GM18508 (cell line): ENCODE measurements around the gene UBE2Z.
"Not testable (repeated sequence)": the region's sequence is repeated elsewhere in the genome, so short reads cannot be mapped to it uniquely, and the experiment has no call there.

Experiments used
- ATAC-seq: cut with Tn5 transposase; IDR thresholded peaks from one replicate; pipeline ENCODE4 v1.9.1; 2021; ENCODE audit warnings: moderate number of reproducible peaks; ENCODE audit not compliant: insufficient read depth, unreplicated experiment

Gene UBE2Z

DNA sequence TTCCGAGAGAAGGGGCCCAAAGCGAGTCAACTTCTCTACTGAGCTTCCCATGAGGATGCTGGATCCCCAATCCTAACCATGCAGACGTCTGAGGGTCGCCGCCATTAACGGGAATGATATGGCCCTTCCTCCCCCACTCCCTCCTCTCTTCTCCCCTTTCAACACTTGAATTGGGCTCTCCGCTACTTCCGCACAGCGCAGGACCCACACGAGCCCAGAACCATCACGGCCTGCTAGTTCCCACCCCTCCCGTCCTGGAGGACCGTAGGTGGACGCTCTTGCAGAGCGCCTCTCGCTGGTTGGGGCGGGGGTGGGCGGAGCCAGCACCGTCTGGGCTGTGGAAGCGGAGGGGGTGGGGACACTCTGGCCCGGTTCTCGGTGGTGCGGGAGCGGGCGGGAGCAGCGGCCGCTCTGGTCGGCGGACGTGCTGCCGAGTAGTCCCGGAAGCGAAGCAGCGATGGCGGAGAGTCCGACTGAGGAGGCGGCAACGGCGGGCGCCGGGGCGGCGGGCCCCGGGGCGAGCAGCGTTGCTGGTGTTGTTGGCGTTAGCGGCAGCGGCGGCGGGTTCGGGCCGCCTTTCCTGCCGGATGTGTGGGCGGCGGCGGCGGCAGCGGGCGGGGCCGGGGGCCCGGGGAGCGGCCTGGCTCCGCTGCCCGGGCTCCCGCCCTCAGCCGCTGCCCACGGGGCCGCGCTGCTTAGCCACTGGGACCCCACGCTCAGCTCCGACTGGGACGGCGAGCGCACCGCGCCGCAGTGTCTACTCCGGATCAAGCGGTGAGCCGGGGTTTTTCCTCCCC, at the start of gene UBE2Z:
TSS of gene UBE2Z (plus strand) at position 361 of the 797 bp plus-strand sequence. CDS start at position 458, 97 bp downstream.
- peak; percentile 35 for ATAC-seq

DNA sequence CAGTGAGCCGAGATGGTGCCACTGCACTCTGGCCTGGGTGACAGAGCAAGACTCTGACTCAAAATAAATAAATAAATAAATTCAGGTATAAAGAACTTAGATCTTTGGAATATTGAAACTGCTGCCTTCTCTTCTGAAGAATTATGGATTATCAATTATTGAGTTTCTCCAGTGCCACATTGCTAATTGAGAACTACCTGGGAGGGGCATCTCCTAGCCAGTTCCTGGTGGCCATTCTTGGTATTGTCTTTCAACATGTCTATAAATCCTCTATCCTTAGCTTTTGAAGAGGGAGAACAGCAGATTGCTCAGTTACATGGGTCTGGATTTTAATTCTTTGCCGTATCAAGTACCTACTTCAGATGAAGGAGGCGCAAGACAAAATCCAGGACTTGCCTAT, 48.2 kb upstream of the UBE2Z start:
- ATAC-seq = no peak

DNA sequence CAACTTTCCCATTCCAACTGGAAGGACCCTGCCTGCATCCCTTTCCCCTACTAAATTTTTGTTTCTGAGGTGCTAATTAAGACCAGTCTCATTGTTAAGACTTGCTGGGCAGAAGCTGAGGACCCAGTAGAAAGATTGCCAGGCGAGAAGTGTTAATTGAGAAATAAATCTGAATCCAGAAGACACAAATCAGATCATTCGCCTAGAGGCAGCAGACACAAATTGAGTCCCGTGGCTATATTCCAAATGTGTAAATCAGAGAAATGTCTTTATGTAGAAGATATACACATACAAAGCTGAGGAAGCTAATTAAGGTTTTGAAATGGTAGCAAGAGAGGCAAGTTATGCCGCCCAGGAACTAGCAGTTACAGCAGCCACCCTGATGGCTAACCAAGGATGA, 47.8 kb upstream of the UBE2Z start:
- no peak for ATAC-seq

DNA sequence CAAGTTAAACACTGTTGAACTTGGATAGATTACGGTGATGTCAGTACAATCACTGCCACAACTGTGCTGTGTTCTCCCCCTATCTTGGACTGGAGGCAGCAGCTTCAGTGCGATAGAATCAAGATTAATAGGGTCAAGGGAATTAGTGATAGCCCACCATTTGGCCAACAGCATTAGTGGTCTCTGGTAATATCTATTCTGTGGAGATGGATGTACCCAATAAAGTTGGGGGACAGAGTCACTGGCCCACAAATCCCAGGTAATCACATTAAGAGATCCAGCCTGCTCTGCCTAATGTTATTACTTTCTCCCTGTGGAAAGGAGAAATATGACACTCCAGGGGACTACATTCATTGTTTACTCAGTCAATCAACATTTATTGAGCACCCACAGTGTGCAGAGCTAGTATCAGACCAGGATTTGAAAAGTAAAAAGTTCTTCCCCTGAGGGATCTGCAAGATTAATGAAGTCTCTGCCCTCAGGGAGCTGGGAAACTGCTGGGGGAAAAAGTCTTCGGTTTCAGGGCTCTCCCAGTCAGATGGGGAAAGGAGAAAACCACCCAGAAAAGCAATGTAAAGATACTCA, 39.2 kb upstream of the UBE2Z start:
- no peak for ATAC-seq

DNA sequence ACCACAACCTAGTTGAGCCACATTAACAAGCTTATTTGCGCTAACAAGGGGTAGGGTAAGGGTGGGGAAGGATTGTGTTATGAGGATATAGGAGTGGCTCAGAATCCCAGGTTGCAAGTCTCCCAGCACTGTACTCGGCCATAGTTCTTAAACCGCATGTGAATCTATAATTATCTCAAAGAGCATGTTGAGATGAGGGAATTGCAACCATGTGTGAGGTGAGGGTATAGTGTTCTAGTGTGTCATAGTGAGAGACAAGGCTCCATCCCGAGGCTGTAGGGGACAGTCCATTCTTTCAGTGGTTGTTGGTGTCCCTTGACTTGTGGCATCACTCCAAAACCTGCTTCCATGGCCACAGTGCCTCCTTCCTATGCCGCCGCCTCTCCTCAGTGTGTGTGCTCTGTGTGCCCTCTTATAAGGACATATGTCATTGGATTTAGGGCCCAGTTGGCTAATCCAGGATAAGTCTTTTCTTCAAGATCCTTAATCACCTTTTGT, 38.3 kb upstream of the UBE2Z start:
- ATAC-seq = no peak

DNA sequence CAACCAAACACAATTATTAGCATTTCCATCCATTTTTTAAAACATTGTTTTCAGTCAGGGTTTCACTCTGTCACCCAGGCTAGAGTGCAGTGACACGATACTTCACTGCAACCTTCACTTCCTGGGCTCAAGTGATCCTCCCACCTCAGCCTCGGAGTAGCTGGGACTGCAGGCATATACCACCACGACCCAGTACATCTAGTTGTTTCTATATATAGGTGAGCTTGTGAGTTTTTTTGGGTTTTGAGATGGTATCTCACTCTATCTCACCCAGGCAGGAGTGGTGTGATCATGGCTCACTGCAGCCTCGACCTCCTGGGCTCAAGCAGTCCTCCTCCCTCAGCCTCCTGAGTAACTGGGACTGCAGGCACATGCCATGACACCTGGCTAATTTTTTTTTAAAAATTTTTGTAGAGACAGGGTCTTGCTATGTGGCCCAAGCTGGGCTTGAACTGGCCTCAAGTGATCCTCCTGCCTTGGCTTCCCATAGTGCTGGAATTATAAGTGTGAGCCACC, 37.1 kb upstream of the UBE2Z start:
- ATAC-seq = no peak

DNA sequence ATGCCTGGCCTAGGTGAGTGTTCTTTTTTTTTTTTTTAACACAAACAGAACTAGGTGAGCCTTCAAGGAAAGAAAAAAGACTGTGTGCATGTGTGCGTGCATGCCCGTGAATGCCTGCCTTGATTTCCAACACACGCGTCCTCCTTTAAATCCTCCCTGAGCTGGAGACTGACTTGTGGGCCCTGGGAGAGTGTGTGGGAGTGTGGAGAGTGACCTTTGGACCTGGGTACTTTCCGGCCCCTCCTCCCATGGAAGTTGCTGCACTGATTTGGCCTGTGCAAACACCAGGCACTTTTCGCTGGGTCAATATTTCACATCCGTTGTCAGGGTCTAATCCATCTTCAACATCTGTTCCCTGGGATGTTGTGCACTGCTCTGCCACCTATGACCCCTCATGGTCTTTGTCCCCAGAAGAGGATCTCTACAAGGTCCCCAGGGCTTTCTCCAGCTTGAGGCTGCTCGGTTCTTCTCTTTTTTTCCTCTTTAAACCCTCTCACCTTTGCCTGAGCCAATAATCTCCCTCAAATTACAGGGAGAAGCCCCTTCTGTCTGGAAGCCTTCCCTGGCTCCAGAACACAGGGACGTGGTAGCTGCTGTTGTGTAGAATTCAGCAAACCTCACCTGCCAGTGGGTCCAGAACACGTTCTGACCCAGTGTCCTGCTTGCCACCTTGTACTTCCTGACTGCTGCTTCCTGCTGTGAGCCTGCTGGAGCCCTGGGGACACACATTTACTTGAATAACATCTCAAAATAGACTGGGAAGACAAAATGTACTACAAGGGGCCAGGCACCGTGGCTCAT, 36.5 kb upstream of the UBE2Z start:
- ATAC-seq = no peak

DNA sequence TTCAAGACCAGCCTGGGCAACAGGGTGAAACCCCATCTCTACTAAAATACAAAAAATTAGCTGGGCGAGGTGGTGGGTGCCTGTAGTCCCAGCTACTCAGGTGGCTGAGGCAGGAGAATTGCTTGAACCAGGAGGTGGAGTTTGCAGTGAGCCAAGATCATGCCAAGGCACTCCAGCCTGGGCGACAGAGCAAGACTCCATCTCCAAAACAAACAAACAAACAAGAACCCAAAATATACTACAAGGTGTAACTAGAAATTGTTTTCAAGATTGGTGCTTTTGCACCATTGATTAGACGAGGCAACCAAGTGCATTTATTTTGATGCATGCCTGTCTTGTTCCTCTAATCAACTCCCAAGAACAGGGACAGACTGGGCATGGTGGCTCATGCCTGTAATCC, 35.8 kb upstream of the UBE2Z start:
- not testable (repeated sequence) for ATAC-seq

DNA sequence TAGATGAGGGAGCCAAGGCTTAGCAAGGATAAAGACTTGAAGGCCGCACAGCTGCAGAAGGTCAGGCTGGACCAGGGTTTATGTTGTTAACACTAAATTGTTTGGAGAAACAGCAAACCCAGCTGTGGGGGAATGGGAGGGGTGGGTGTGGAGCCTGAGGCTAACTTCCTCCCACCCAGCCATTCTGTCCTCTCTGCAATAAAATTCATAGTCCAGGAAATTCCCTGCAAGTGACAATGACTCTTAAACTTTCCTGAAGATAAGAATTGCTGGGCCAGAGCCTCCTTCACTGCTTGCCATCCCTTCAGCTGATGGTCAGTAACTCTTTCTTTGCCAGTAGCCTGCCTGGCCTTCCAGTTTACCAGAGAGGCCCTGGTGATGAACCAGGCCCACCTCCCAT, 35.0 kb upstream of the UBE2Z start:
- ATAC-seq = no peak

DNA sequence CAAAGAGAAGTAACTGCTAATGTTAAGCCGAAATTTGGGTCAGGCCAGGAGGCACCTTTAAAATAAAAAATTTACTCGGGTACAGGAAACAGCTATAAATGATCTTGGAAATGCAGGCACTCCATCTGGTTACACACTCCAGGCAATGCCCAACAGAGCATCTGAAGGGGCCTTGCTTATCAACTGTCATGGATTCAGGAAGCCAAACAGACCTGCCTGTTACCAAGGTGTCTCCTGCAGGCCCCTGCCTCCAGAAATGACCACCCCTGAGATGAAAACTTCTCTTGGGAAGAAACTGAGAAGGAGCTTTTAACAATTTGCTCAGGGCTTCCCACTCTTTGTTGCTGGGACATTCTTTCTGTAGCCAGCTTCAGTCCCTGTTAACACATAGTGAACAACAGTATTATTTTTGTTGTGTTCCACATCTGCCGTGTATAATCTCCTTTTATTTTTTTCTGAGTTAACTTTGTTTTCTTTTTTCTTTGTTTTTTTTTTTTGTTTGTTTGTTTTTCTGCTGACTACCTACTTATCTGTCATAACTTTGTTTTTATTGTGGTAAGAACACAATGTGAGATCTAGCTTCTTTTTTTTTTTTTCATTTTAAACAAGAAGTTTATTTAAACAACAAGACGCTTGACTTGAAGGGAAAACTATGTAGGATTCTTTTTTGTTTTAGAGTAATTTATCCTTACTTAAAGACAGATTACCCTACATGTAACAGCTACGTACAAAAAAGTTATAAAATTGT, 34.3 kb upstream of the UBE2Z start:
- ATAC-seq = no peak

DNA sequence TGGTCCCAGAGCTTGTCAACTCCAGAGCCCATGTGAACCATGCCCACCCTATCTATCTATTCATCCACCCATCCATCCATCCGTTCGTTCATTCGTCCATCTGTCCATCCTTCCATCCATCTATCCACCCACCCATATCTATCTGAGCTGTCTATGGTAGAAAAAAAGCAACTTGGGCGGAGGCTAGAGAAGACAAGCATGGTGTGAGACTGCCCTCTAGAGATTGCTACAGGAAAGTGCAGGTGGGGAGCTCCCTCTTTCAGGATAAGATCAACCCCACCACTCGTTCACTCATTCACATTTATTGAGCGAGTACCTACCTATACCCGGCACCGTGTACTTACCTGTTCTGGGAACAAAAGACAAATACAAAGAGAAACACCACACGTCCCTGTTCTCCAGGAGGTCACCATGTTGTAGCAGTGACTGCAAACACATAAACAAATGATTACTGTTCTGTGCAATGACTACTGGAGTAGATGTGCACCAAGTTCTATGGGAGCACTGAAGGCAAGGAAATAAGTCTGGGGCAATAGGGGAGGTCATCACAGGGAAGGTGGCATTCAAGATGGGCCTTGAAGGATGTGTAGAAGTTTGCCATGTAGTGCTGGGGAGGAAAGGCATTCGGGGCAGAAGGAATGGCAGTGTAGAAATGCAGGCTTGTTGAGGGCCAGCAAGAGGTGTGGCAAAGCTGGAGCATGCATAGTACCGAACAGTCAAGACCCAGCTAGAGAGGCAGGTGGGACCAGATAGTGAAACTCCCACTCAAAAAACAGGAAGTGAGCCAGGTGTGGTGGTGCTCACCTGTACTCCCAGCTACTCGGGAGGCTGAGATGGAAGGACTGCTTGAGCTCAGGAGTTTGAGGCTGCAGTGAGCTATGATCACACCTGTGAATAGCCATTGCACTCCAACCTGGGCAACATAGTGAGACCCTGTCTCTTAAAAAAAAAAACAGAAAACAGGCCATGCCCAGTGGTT, 29.0 kb upstream of the UBE2Z start:
- ATAC-seq = no peak

DNA sequence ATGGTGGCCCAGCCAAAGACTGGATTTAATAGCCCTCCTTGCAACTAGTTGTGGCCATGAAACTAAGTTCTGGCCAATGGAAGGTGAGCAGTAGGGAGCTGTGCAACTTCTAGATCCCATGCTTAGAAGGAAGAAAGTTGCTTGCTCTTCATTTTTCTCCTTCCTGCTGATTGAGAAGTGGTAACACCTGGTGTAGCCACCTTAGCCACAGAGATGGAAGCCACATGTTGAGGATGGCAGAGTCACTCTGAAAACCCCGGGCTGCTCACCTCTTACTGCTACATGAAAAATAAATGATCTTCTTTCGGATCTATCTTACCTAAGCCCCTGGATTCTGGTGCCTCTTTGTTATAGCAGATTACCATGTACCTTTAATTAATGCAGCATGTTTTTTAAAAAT, 25.9 kb upstream of the UBE2Z start:
- ATAC-seq = no peak

DNA sequence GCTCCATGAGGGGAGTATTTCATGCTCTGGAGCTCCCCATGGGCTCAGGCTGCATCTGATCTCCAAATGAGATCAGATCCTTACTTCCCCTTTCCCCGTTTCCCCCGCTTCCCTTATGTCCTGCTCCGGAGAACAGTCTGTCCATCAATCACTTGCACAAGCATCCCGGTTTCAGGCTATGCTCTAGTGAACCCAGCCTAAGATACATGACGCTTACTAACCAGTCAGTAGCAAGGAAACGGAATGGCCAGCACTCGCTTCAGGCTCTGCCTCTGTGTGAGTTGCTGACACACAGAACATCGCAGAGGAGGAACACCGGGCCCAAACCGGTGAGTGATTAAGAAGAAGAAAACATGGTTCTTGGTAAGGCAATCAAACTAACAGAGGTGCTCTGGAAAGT, 25.0 kb upstream of the UBE2Z start:
- no peak for ATAC-seq

DNA sequence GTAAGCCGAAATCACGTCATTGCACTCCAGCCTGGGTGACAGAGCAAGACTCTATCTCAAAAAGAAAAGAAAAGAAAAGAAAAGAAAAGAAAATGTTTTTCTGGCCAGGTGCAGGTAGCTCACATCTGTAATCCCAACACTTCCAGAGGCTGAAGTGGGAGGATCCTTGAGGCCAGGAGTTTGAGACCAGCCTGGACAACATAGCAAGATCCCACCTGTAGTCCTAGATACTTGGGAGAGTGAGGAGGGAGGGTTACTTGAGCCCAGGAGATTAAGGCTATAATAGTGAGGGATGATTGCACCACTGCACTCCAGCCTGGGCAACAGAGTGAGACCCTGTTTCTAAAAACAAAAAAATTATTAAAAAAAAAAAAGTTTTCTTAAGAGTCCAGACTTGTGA, 18.1 kb upstream of the UBE2Z start:
- ATAC-seq = no peak

DNA sequence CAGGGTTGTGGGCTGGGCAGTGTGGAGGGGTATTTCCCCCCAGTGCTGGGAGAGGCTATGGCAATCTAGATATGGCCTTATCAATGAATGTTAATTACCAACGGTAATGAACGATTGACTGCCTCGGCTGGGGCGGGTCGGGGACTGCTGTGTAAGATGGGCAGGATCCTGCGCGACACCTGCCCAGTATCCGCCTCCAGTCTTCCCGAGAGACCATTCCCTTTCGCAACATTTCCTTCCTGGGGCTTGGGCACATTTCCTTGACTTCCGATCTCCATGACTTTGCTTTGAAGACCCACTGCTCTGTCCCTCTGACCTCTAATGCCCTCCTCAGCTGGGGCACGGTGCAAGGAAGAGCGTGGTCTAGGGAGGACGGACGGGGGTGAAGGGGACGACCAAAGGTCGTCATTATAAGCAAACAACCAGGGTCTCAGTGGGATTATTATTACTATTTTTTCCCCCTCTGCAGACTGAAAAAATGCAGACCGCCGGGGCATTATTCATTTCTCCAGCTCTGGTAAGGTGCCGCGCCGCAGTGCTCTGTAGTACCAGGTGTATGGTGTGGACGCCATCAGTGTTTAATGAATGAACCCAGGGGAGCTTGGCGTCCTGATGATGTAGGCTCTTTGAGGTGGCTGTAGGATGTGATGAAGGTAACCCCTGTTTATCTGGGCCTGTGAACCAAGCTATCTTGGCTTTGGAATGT, 15.1 kb upstream of the UBE2Z start:
- no peak for ATAC-seq

DNA sequence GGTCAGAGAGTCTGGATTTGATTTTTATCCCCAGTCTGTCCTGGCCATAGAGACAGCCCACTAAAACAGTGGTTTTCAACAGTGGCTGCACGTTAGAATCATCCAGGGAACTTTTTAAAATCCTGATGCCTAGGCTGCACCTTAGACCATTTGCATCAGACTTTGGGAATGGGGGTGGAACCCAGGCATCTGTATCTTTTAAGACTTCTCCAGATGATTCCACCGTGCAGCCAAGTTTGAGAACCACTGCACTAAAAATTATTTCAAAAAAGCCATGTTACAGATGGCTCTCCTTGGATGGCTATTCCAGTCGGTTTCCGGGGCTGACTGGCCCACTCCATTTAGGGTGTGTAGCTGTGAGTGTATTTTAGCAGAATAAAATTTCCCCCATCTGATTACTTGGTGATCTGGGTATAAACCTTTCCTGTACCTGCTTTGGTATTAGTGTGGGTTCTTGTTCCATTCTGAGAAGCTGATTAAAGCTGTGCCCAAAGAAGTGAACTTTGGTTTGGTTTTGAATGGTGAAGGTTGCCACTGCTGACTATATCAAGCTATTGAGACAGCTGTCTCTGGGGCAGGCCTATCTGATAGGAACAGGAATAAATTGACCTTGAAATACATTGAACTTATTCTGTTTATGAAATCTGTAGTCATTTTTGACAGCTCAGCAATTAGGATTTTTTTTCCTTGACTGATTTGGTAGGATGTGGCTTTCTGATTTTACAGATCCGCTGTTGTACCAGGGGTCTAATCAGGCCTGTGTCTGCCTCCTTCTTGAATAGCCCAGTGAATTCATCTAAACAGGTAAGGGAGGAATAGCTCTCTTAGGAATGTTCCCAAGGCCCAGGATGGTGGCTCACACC, 14.3 kb upstream of the UBE2Z start:
- ATAC-seq = no peak

DNA sequence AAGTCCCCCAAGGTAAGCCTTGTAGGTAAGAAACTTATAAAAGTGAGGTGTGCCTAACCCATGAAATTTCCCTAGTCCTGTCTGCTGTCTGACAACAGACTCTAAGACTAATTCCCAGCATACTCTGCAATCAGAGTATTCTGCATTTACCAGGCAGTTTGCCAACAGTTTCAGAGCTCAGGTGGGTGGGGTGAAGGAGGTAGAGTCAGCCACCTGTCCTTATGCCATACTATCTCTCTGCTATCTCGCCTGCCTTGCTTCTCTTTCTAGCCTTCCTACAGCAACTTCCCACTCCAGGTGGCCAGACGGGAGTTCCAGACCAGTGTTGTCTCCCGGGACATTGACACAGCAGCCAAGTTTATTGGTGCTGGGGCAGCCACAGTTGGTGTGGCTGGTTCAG, 13.3 kb upstream of the UBE2Z start:
- ATAC-seq = no peak

DNA sequence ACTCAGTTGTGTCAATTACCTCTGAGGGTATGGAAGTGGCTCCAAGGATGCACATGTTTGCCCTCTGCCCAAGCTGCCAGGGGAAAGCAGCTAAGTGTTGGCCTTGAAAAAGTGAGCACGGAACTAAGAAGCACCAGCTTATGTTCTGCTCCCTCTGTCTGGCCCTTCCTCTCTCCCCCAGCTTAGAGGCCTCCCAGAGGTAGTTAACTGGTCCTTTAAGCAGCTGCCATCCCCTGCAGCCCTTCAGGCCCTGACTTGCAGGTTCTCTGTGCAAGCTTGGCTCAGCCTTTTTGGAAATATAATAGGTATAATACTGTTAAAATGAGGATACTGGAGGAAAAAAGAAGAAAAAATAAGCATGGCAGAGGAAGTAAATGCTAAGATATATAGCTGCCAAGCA, 7.0 kb upstream of the UBE2Z start:
- ATAC-seq = no peak
